GM12865 (cell line): ENCODE measurements around the gene RIC8B.

Source experiments
- DNase-seq: peaks from one replicate; pipeline ENCODE4 v3.0.0; 2010; ENCODE audit warnings: low read depth
- H3K4me3 ChIP-seq: 2 replicates; pipeline ENCODE4 v1.5.1; 2011; ENCODE audit warnings: mild to moderate bottlenecking, low read depth, low read length, control low read depth
- TF ChIP-seq, protein P1 (sequence below): IDR thresholded peaks from 2 replicates; pipeline ENCODE4 v1.5.1; 2011; ENCODE audit warnings: low read length, control low read depth, low read depth, inconsistent platforms; ENCODE audit not compliant: insufficient read depth; ENCODE audit errors: missing control alignments

The RIC8B gene

DNA sequence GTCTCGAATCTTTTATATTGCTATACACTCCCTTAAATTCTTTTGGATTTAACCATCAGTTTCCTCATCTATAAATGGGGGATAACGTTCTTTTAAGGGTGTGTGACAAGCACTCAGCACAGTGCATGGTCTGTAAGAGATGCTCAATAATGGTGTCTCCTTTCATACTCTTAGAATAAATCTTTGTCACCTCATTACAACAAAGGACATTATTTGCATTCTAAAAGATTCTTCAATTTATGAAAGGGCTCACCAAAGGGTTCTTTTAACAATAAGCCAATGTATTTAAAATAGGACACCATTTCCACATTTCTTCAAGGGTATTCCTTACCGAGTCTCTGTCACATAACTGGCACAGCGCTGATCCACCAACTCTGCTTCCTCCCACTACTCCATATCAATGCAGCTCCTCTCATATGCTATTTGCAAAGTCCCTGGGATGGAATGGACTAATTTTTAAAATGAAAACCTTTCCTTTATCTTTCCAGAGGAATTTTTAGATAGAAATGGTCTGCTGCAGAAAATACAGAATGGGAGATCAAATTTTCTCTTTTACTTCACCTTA, 29.2 kb upstream of the RIC8B start:
- DNase-seq = no peak
- TF ChIP-seq, protein P1, sequence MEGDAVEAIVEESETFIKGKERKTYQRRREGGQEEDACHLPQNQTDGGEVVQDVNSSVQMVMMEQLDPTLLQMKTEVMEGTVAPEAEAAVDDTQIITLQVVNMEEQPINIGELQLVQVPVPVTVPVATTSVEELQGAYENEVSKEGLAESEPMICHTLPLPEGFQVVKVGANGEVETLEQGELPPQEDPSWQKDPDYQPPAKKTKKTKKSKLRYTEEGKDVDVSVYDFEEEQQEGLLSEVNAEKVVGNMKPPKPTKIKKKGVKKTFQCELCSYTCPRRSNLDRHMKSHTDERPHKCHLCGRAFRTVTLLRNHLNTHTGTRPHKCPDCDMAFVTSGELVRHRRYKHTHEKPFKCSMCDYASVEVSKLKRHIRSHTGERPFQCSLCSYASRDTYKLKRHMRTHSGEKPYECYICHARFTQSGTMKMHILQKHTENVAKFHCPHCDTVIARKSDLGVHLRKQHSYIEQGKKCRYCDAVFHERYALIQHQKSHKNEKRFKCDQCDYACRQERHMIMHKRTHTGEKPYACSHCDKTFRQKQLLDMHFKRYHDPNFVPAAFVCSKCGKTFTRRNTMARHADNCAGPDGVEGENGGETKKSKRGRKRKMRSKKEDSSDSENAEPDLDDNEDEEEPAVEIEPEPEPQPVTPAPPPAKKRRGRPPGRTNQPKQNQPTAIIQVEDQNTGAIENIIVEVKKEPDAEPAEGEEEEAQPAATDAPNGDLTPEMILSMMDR = no peak

DNA sequence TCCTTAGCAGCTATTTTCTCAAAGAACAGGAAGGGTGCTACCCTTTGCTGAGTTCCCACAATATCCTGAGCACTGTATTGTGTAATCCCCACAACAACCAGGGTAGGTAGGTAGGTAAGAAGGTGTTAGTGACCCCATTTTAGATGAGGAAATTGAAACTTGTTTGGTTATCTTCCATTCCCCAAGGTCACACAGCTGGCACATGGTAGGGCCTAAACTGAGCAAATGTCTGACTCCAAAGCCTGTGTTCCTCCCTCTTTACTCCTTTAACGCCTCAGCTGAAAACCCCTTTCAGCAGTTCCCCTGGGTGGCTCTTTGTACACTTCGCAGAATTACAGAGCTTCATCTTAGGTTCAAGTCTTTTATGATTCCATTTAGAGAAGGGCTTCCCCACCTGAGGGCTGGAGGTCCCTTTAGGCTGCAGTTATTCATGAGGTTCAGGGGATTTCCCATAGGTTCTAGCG, 26.5 kb upstream of the RIC8B start:
- peak; percentile 28 for DNase-seq
- TF ChIP-seq, protein P1 = no peak

More for the DNA sequence above, 29.2 kb upstream of the RIC8B start:
- no peak overlapping the region for H3K4me3 ChIP-seq

DNA sequence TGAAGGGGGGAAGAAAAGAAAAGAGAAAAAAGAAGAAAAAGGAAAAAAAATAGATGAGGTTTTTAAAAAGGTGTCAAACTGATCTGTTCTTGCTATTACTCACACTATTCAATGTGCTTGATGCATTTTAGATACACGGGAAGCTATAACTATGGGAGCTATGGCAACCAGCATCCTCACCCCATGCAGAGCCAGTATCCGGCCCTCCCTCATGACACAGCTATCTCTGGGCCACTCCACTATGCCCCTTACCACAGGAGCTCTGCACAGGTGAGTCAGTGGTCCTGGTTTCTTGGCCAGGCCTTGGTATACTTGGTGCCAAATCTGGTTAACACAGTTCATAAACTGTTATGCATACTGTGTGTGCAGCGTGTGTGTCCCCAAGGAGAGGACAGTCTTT, 24.0 kb upstream of the RIC8B start:
- TF ChIP-seq, protein P1 = no peak
- H3K4me3 ChIP-seq = no peak overlapping the region
- no peak for DNase-seq

More for the DNA sequence above, 26.5 kb upstream of the RIC8B start:
- H3K4me3 ChIP-seq = no peak overlapping the region

DNA sequence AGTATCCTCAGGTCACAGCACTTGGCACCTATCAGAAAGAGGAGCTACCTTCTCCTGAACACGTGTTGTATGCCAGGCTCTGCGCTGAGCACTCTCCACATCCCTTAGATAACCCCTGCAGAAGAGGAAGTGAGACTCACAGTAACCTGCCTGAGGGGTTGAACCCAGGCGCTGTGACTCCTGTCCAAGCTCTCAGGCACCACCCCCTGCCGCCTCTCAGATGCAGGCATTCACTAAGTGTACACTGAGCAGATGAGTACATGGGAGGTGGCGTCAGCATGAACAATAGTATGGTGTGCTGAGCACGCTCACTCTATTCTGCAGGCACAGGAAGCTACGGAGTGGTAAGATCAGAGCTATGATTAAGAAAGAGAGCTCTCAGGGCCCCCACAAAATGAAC, 21.0 kb upstream of the RIC8B start:
- peak; percentile 88 for DNase-seq
- TF ChIP-seq, protein P1 = no peak
- H3K4me3 ChIP-seq = no peak overlapping the region

DNA sequence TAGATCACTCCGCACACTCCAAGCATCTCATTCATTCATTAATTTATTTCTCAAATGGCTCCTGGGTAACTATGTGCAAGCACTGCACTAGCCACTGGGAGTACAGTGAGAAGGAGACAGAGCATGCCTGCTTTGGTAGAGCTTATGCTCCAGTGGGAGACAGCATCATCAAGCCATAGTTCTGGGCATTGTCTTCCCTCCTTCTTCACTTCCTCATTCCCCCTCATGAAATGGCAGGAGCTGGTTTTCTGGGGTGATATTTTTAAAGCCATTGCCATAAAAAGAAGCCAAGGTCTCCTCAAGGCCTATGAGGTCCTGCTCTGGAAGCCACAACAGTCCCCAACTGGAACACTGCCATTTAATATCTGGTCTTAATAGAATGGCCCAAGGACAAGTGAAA, 20.2 kb upstream of the RIC8B start:
- DNase-seq = no peak
- TF ChIP-seq, protein P1 = no peak
- H3K4me3 ChIP-seq = no peak overlapping the region

DNA sequence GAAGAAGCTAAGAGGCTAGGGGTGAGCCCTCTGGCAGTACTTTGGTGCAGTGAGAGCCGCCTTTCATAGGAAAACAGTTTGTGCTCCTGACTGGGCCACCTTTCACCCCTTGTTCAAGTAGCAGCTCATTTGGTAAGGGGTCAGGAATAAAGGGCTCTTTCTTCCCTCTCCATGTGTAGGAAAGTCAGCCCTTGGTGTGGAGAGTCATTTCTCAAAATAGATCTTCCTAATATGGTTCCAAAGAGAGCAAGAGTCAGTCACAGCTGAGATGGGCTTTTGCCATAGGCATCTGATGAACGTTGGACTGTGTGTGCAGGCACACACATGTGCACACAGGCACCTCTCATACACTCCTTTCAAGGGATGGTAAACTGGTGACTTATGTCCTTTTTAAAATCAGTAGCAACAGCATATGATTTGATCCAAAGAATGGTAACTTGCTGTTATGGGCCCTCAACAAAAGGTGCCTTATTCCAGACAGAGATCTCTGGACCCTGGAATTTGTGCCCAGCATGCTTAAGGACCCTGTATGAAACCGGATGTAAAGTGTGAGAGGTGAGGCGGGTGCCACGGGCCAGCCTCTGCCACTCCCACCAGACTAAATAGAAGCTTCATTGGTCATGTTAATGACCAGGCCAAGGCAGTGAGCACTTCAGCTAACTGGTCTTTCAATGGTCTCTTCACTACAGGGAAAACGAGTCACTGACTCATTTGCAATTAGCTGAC, 16.7 kb upstream of the RIC8B start:
- TF ChIP-seq, protein P1 = no peak
- no peak overlapping the region for H3K4me3 ChIP-seq
- no peak for DNase-seq
